NCI-H748 treated with DMSO at 0.1 percent for 48 hours (cell line): ENCODE results near the gene RAD23A.
"Not testable (repeated sequence)": the region's sequence is repeated elsewhere in the genome, so short reads cannot be mapped to it uniquely, and the experiment has no call there.

ENCODE experiments used
- DNase-seq: peaks from one replicate; lab custom pipeline; 2025; lab: John Stamatoyannopoulos, UW

RAD23A gene

DNA sequence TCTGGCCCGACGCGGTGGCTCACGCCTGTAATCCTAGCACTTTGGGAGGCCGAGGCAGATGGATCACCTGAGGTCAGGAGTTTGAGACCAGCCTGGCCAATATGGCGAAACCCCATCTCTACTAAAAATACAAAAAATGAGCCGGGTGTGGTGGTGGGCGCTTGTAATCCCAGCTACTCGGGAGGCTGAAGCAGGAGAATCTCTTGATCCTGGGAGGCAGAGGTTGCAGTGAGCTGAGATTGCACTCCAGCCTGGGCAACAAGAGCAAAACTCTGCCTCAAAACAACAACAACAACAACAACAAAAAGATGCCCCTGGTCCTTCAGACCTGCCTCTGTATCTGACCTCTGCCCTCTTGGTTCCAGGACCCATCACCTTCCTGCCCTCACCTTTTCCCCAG lies 9.9 kb downstream of the RAD23A start:
- DNase-seq, result not testable (repeated sequence)

DNA sequence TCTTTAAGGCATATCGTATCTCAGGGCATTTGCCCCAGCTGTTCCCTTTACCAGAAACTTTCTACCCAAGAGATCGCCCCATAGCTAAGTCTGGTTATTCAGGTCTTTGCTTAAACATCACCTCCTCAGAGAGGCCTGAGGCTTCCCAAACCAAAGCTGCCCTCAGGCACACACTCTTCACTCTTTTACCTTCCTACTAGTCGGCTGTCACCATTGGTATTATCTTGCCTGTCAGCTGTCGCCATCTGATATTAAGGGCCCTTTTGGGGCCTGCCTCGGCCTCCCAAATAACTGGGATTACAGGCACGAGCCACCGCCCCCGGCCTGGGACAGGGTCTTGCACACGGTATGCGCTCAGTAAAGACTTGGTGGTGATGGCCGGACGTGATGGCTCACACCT lies 10.3 kb downstream of the RAD23A start:
- no peak for DNase-seq

DNA sequence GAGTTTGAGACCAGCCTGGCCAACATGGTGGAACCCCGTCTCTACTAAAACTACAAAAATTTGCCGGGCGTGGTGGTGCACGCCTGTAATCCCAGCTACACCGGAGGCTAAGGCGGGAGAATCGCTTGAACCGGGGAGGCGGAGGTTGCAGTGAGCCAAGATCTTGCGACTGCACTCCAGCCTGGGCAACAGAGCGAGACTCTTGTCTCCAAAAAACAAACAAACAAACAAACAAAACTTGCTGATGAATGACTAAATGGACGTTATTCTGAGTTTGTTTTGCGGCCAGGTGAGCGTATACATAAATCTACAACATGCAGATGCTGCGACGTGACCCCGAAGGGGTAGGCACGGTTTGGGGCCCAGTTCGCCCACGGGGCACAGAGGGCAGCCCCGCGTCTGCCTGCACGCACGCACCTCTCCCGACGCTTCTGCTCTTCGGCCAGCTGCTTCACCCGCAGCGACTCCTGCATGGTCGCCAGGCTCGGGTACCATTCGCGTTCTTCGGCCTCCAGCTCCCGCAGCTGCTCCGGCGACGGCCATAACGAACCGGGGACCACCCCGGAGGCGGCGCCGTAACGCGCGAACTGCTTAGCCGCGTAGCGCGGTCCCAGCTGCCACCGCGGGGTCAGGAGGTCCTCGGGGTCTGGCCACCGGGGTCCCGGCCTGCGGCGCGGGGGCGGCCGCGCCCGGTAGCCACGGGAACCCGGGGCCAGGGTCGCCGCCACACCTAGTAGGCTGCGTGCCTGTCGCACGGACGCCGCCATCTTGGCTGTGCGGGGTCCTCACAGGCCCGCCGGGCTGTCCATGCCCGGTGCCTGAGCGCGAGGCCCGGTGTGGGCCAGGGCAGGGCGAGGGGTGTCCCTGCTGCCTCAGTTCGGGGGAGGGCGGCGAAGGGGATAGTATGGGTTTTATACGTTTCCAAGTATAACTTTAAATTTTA lies 11.1 kb downstream of the RAD23A start, which contains the start of gene GADD45GIP1:
Gene GADD45GIP1 (minus strand): TSS at position 778 of the 943 bp plus-strand sequence. CDS start 11 bp downstream, at position 767.
- peak; percentile 24 for DNase-seq

- DNase-seq, result not testable (repeated sequence)
Measured at GRCh38 chr19:12957389-12957952, 11.8 kb downstream of the RAD23A start.

GRCh38 chr19:12959481-12959880 lies 13.8 kb downstream of the RAD23A start:
- no peak for DNase-seq

DNA sequence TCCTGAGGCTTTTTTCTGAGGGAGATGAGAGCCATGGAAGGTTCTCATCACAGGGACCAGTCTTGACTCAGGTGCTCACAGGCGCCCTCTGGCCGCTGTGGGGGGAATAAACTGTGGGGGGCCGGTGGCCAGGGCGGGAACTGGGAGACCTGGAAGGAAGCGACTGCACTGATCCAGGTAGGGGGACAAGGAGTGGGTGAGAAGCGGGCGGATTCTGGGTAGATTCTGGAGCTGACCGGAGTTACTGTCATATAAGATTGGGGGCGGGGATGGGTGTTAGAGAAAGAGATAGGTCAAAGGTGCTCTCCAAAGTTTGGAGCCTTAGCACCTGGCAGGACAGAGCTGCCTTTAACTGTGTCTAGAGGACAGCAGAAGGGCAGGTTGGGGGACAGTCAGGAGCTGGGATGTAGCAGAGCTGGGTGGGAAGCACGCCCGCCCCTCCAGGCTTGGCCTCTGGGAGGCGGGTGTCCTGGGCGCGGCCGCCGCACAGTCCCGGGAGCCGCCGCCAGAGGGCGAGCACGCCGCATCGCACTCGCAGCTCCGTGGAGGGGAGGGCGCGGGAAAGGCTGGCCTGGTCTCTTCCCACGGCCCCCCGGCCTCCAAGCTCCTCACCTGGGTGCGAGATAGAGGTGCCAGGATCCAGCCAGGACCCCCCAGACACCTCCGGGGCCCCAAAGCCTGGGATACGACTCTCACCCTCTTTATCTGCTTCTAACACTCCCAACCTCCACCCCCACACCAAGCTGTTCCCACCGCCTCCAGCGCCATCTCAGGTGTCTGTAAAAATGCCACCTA lies 19.6 kb downstream of the RAD23A start:
- peak; percentile 51 for DNase-seq

GRCh38 chr19:12965812-12966135 lies 20.1 kb downstream of the RAD23A start:
- no peak for DNase-seq

DNA sequence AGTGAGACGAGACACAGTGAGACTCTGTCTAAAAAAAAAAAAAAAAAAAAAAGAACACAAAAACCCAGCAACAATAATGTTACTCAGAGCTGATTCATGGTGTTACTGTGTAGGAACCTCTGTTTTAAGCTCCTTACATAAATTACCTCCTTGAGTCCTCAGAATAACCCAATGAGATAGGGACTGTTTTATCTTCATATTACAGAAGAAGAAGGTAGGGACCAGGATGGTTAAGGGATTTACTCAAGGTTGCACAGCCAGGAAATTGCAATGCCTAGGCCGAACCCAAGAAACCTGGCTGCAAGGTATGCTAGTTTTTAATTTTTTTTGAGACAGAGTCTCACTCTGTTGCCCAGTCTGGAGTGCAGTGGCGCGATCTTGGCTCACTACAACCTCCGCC lies 22.2 kb downstream of the RAD23A start:
- no peak for DNase-seq

DNA sequence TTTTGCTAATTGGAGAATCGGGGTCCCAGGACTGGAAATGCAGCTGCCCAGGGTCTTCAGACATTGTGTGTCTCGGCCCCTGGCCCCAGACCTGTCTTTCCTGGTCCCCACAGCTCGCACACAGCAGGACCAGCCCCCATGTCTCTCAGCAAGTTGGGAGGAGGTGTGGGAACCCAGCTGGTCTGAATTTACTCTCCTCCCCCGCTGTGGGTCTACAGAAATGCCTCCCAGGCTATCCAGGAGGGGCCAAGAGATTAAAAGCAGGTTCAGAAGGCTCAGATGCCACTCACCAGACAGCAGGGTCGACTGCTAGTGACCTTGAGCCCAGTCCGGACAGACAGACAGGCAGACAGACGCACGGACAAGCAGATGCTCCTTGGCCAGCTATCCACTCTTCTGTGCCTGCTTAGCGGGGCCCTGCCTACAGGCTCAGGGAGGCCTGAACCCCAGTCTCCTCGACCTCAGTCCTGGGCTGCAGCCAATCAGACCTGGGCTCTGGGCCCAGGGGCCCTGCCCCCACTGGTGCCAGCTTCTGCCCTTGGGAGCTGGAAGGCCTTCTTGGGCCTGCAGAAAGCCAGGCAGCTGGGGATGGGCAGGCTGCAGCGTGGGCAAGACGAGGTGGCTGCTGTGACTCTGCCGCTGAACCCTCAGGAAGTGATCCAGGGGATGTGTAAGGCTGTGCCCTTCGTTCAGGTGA lies 23.8 kb downstream of the RAD23A start, which contains the start of gene DAND5:
Gene DAND5 (plus strand): TSS at position 285 of the 697 bp plus-strand sequence. CDS start 85 bp downstream, at position 370.
- no peak for DNase-seq

GRCh38 chr19:12970070-12970820 lies 24.6 kb downstream of the RAD23A start:
- DNase-seq, result no peak

GRCh38 chr19:12973236-12973635 lies 27.6 kb downstream of the RAD23A start:
- no peak for DNase-seq

DNA sequence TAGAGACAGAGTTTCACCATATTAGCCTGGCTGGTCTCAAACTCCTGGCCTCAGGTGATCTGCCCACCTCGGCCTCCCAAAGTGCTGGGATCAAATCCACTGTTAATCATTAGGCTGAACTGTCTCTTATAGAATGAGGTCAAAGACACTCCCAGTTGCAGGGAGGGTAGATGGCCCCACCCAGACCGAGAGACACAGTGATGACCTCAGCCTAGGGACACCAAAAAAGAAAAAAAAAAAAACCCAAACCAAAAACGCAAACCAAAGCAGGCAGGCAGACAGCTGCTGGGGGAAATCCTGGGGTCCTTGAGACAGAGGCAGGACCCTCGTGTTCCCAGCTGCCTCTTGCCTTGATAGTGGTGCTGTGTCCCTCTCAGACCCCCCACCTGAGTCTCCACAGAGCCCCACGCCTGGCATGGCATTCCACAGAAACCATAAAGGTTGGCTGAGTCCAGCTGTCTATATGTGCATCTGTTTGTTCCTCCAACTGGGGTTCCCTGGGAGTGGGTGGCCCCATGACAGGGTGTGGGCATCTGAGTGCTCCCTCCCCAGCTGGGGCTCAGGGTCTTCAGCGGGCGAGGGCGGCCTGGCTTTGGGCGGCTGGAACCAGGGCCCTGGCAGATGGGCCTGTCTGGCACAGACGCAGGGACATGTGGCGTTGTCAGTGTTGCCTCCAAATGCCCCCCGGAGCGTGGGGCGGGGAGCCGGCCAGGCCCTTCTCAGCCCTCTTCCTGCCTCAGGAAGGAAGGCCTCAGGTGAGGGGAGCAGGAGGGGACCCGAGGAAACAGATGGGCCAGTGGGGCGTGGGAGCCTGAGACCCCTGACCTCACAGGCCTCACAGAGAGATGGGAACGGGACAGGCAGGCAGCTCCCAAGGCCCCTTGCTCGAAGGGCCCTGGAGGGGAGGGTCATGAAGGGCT lies 28.9 kb downstream of the RAD23A start:
- no peak for DNase-seq

DNA sequence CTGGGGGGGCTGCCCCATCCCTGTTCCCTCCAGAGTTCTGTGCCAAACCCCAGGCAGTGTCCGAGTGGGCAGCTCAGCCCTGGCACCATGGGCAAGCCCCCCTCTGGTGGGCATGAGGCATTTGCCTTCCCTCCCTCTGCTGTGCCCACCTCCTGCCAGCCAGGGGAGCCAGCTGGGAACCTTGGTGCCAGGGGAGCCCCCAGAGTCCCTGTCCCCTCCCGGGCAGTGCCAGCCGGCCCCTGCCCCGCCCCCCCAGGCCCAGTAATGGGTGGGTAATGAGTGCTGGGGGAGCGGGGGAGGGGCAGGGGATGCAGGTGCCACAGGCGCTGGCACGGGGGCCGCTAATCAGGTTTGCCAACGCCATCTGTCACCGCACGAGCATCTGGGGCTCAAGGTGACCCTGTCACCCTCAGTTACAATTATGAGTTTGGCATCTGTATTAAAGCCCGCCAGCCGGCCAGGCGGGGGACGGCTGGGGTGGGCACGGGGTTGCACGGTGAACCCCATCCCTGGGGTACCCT lies 29.6 kb downstream of the RAD23A start:
- no peak for DNase-seq

DNA sequence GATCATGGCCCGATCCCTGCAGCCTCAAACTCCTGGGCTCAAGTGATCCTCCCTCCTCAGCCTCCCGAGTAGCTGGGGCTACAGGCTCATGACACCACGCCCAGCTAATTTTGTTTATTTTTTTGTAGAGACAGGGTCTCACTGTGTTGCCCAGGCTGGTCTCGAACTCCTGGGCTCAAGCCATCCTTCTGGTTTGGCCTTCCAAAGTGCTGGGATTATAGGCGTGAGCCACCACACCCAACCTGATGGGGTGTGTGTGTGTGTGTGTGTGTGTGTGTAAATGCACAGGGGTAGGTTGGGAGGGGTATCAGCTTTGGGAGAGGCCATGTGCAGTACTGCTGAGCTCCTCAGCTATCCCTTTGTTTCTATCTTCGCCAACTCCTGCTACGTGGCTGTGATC lies 30.4 kb downstream of the RAD23A start:
- not testable (repeated sequence) for DNase-seq

DNA sequence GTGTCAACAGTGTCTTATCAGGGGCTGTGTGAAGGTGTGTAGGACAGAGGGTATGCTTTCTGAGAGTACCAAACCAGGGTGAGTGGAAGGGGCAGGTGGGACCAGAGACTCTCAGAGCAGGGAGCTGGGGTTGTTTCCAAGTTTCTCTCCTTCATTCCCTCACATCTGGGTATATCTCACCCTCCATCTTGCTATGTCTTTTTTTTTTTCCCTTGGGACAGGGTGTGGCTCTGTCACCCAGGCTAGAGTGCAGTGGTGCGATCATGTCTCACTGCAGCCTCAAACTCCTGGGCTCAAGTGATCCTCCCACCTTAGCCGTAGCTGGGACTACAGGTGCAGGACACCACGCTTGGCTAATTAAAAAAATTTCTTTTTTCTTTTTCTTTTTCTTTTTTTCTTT lies 34.3 kb downstream of the RAD23A start:
- DNase-seq, result no peak

DNA sequence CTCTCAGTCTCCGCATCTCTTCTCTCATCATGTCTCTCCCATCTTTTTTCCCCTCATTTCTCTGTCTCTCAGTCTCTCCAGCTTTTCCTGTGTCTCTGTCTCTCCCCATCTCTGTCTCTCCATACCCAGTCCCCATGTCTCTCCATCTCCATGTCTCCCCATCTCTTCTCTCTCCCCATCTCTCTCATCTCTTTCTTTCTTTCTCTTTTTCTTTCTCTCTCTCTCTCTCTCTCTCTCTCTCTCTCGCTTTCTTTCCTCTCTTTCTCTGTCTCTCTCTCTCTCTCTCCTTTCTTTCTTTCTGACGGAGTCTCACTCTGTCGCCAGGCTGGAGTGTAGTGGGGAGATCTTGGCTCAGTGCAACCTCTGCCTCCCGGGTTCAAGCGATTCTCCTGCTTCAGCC lies 37.0 kb downstream of the RAD23A start:
- DNase-seq, result no peak

GRCh38 chr19:12983091-12983490 lies 37.4 kb downstream of the RAD23A start:
- no peak for DNase-seq

DNA sequence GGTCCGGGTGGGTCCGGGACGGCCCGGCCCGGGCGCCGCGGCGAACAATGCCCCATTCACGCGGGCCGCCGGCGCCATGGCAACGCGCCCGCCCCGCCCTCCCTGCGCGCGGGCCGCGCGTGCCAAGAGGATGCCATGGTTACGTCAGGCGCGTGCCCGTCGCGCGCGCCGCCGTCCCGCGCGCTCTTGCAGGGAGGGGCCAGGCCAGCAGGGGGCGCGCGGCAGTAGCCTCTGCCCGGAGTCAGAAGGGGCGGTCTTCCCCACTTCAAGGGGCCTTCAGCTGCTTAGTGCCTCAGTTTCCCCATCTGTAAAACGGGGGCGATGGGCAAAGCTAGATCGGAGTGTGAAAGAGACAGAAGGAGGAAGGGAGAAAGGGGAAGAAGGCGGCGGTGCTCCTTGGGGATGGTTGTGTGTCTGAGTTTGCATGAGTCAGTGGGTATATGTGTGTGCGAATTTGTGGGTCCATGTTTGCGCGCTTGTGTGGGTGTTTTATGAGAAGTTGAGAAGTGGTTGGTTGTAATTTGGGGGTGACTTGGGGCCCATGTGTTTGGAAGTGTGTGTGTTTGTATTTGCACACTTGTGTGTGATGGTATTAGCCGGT lies 38.0 kb downstream of the RAD23A start:
- peak; percentile 35 for DNase-seq

GRCh38 chr19:12984143-12984627 lies 38.5 kb downstream of the RAD23A start:
- DNase-seq, result no peak
